GM18858 (cell line): ENCODE data around the gene RUSC2.
"Not testable (repeated sequence)": the region's sequence is repeated elsewhere in the genome, so short reads cannot be mapped to it uniquely, and the experiment has no call there.

Experiments
- ATAC-seq: cut with Tn5 transposase; IDR thresholded peaks from one replicate; pipeline ENCODE4 v1.9.1; 2021; ENCODE audit not compliant: unreplicated experiment

Gene RUSC2

GRCh38 chr9:35519692-35520363 lies 29.9 kb downstream of the RUSC2 start:
- no peak for ATAC-seq

- ATAC-seq: no peak
Observed at GRCh38 chr9:35520364-35520710, 30.4 kb downstream of the RUSC2 start.

GRCh38 chr9:35521708-35522107 lies 31.8 kb downstream of the RUSC2 start:
- no peak for ATAC-seq

- ATAC-seq: no peak
Observed at GRCh38 chr9:35522187-35522586, 32.3 kb downstream of the RUSC2 start.

- no peak for ATAC-seq
Observed at GRCh38 chr9:35522700-35523099, 32.8 kb downstream of the RUSC2 start.

GRCh38 chr9:35523556-35523955 lies 33.6 kb downstream of the RUSC2 start:
- ATAC-seq: not testable (repeated sequence)

- ATAC-seq: no peak
Observed at GRCh38 chr9:35526087-35526801, 36.3 kb downstream of the RUSC2 start.

GRCh38 chr9:35529161-35529823 lies 39.4 kb downstream of the RUSC2 start:
- no peak for ATAC-seq

- ATAC-seq: no peak
Observed at GRCh38 chr9:35533398-35533797, 43.5 kb downstream of the RUSC2 start.

GRCh38 chr9:35534921-35535320 lies 45.0 kb downstream of the RUSC2 start:
- ATAC-seq: not testable (repeated sequence)

- ATAC-seq: no peak
Observed at GRCh38 chr9:35537913-35538312, 48.0 kb downstream of the RUSC2 start.

GRCh38 chr9:35538361-35539234 lies 48.7 kb downstream of the RUSC2 start:
- ATAC-seq: no peak
